CD14-positive monocyte (primary cell): ENCODE results near the gene PGM2L1. TPM values are rescaled to one million over a fixed set of nuclear protein-coding genes. Genes with fewer than 3 reads are reported as not detected.

Experiments
- DNase-seq, 3 donors: peaks; one replicate each; pipeline ENCODE4 v3.0.0-alpha.2; 2011 to 2022
- H2AFZ ChIP-seq: 2 replicates; pipeline ENCODE4 v1.6.0; 2012; ENCODE audit warnings: mild to moderate bottlenecking, low read depth, low read length, inconsistent platforms; ENCODE audit not compliant: insufficient read depth, poor library complexity, severe bottlenecking
- H3K27ac ChIP-seq, 2 donors: 1 replicate in 1 of 2; 2 replicates in 1 of 2; pipeline ENCODE4 v1.5.1; 2012 to 2013; ENCODE audit warnings: low read length in 2 of 2, control low read depth in 1 of 2, inconsistent platforms in 1 of 2, low read depth in 1 of 2, mild to moderate bottlenecking in 1 of 2
- H3K27me3 ChIP-seq, 2 donors: one replicate each; pipeline versions ENCODE4 v1.6.0 to v1.6.1; 2011 to 2013; ENCODE audit warnings: low read length in 2 of 2; ENCODE audit not compliant: control insufficient read depth in 2 of 2, insufficient read depth in 2 of 2
- H3K36me3 ChIP-seq, 2 donors: replicated peaks in 1 of 2; 1 replicate in 1 of 2; 2 replicates in 1 of 2; pipeline versions ENCODE4 v1.5.1 to v1.6.1; 2012 to 2013; ENCODE audit warnings: low read length in 2 of 2, control low read depth in 1 of 2, inconsistent platforms in 1 of 2, mild to moderate bottlenecking in 1 of 2; ENCODE audit not compliant: insufficient read depth in 2 of 2, control insufficient read depth in 1 of 2
- H3K4me1 ChIP-seq, 2 donors: 1 replicate in 1 of 2; 2 replicates in 1 of 2; pipeline versions ENCODE4 v1.5.1 to v1.6.1; 2012 to 2013; ENCODE audit warnings: low read length in 2 of 2, control low read depth in 1 of 2, inconsistent platforms in 1 of 2, mild to moderate bottlenecking in 1 of 2, moderate library complexity in 1 of 2; ENCODE audit not compliant: insufficient read depth in 2 of 2, control insufficient read depth in 1 of 2
- H3K4me2 ChIP-seq: replicated peaks from 2 replicates; pipeline ENCODE3; 2012; ENCODE audit warnings: low read length, moderate library complexity, mild to moderate bottlenecking; ENCODE audit not compliant: poor library complexity, severe bottlenecking; ENCODE audit errors: extremely low read depth
- H3K4me3 ChIP-seq, 3 experiments: fragments of 200-600 bp in 1 of 3; sonication (generic) in 1 of 3; replicated peaks in 1 of 3; 1 replicate in 2 of 3; 2 replicates in 1 of 3; pipeline ENCODE4 v1.5.1; 2011 to 2013; ENCODE audit warnings: low read length in 3 of 3, mild to moderate bottlenecking in 3 of 3, control low read depth in 2 of 3, low read depth in 2 of 3, inconsistent platforms in 1 of 3, moderate library complexity in 1 of 3
- H3K79me2 ChIP-seq: 2 replicates; pipeline ENCODE4 v1.6.0; 2012; ENCODE audit warnings: mild to moderate bottlenecking, control low read depth, inconsistent platforms, low read length, moderate library complexity; ENCODE audit not compliant: insufficient read depth
- H3K9ac ChIP-seq: 2 replicates; pipeline ENCODE4 v1.6.0; 2017; ENCODE audit warnings: low read length, mild to moderate bottlenecking; ENCODE audit not compliant: insufficient read depth, poor library complexity, severe bottlenecking
- H3K9me3 ChIP-seq, 2 donors: replicated peaks in 1 of 2; 1 replicate in 1 of 2; 2 replicates in 1 of 2; pipeline versions ENCODE4 v1.5.1 to v1.6.1; 2012 to 2013; ENCODE audit warnings: low read length in 2 of 2, control low read depth in 1 of 2; ENCODE audit not compliant: control insufficient read depth in 1 of 2, insufficient read depth in 1 of 2
- H4K20me1 ChIP-seq: 2 replicates; pipeline ENCODE4 v1.6.0; 2012; ENCODE audit warnings: mild to moderate bottlenecking, low read length, control low read depth, moderate library complexity; ENCODE audit not compliant: insufficient read depth
- H3K27ac Mint-ChIP-seq, 7 donors: one replicate each; pipeline ENCODE4 v1.8.0; 2020; ENCODE audit warnings: mild to moderate bottlenecking in 7 of 7, mixed read lengths in 7 of 7, moderate library complexity in 6 of 7, inconsistent platforms in 2 of 7
- H3K27me3 Mint-ChIP-seq, 3 donors: one replicate each; pipeline ENCODE4 v1.8.0; 2021 to 2022; ENCODE audit warnings: low read depth in 3 of 3, mild to moderate bottlenecking in 3 of 3, mixed read lengths in 3 of 3, moderate library complexity in 3 of 3, inconsistent platforms in 1 of 3
- H3K36me3 Mint-ChIP-seq, 2 donors: one replicate each; pipeline ENCODE4 v1.8.0; 2020; ENCODE audit warnings: mixed read lengths in 2 of 2, inconsistent platforms in 1 of 2, mild to moderate bottlenecking in 1 of 2
- H3K4me1 Mint-ChIP-seq: one replicate; pipeline ENCODE4 v1.8.0; 2020; ENCODE audit warnings: mild to moderate bottlenecking, mixed read lengths
- H3K4me3 Mint-ChIP-seq, 2 donors: one replicate each; pipeline ENCODE4 v1.8.0; 2020; ENCODE audit warnings: mild to moderate bottlenecking in 2 of 2, mixed read lengths in 2 of 2, moderate library complexity in 1 of 2
- H3K9me3 Mint-ChIP-seq, 7 donors: one replicate each; pipeline ENCODE4 v1.8.0; 2020 to 2022; ENCODE audit warnings: mixed read lengths in 7 of 7, mild to moderate bottlenecking in 6 of 7, moderate library complexity in 6 of 7, inconsistent platforms in 2 of 7
- WGBS: methylation state at CpG from one replicate; pipeline ENCODE4 v1.1.5; 2013; ENCODE audit warnings: missing lambda C conversion rate; ENCODE audit not compliant: insufficient coverage; 5-methylcytosine and 5-hydroxymethylcytosine counted together
- intact Hi-C, 2 donors: fragments of 100-400 bp; cut with micrococcal nuclease; formaldehyde crosslinking; loops; one replicate each; pipeline versions ENCODE4 v1.15.0 to v1.15.1; 2023
- polyA plus RNA-seq, 3 donors: library from polyadenylated mRNA; depleted of rRNA in 1 of 3; unstranded in 2 of 3; stranded (reverse) in 1 of 3; fragments of 300-500 nt in 2 of 3; fragments of >200 nt in 1 of 3; fragmentation: Illumina TruSeq in 2 of 3; gene quantifications; 1 replicate in 2 of 3; 2 replicates in 1 of 3; pipeline ENCODE4 v1.2.3, GENCODE V29; 2012 to 2021
- TF ChIP-seq, protein P1 (sequence below): fragments of 200-600 bp; IDR thresholded peaks from one replicate; pipeline ENCODE4 v1.8.0; 2022; ENCODE audit warnings: antibody characterized with exemption, mild to moderate bottlenecking

PGM2L1 gene
- polyA plus RNA-seq, 3 donors: 0.25 to 0.81 (median 0.62) TPM

DNA sequence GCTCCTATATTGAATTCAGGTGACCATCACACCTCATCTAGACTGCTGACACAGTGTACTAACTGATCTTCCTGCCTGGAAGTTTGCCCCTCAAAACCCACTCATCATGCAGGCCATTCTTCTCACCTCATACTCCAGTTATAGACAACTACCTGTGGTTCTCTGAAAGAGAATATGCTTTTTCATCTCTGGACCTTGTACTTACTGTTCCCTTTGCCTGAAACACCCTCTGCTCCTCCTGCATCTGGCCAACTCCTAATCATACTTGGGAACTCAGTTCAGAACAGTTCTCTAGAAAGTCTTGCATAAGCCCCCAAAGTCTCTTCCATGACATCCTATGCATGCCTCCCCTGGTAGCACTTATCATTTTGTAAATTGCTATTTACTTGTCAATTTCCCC, 58.6 kb downstream of the PGM2L1 start:
- Histone ChIP-seq H3K9me3 (no peaks in the 10 kb centered on the region), H3K4me2 (no peak overlapping the region), H2AFZ (no peak overlapping the region), H3K4me3 (no peak overlapping the region), H3K27me3 (no peaks in the 10 kb centered on the region), H3K79me2 (no peaks in the 10 kb centered on the region), H3K36me3 (peaks cover 0 to 5% of the 10 kb centered on the region in 2 donors), H3K27ac (no peak overlapping the region), H3K9ac (no peak overlapping the region), H4K20me1 (no peaks in the 10 kb centered on the region), H3K4me1 (no peaks in the 10 kb centered on the region)
- H3K9me3 Mint-ChIP-seq: no peaks in the 10 kb centered on the region
- no peaks in the 10 kb centered on the region for H3K4me1 Mint-ChIP-seq
- no peak for DNase-seq
- no peaks in the 10 kb centered on the region for H3K27me3 Mint-ChIP-seq
- intact Hi-C loops: no loop called here
- H3K4me3 Mint-ChIP-seq: no peak overlapping the region
- TF ChIP-seq, protein P1, sequence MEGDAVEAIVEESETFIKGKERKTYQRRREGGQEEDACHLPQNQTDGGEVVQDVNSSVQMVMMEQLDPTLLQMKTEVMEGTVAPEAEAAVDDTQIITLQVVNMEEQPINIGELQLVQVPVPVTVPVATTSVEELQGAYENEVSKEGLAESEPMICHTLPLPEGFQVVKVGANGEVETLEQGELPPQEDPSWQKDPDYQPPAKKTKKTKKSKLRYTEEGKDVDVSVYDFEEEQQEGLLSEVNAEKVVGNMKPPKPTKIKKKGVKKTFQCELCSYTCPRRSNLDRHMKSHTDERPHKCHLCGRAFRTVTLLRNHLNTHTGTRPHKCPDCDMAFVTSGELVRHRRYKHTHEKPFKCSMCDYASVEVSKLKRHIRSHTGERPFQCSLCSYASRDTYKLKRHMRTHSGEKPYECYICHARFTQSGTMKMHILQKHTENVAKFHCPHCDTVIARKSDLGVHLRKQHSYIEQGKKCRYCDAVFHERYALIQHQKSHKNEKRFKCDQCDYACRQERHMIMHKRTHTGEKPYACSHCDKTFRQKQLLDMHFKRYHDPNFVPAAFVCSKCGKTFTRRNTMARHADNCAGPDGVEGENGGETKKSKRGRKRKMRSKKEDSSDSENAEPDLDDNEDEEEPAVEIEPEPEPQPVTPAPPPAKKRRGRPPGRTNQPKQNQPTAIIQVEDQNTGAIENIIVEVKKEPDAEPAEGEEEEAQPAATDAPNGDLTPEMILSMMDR: no peak
- no peak overlapping the region for H3K27ac Mint-ChIP-seq
- H3K36me3 Mint-ChIP-seq: peaks cover 20 to 31% of the 10 kb centered on the region in 2 donors

DNA sequence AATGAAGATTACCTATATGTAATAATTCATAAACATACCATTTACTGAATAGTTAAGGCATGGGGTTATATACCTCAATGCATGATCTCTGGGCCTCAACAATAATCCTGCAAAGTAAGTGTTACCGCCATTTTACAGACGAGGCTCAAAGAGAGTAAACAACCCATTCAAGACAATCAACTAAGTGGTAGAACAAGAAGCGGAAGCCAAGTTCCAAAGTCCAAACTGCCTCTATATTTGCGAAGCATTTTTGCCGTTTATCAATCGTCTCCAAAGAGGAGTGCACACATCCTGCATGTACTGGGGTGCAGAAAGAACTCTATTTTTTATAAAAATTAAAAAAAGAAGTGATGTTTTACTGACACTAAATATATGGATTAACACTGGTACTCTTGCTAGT, 59.3 kb downstream of the PGM2L1 start:
- Histone ChIP-seq H3K4me3 (no peak overlapping the region), H2AFZ (no peak overlapping the region), H3K9me3 (no peaks in the 10 kb centered on the region), H3K4me1 (no peaks in the 10 kb centered on the region), H3K9ac (no peak overlapping the region), H3K4me2 (no peak overlapping the region), H3K27ac (no peak overlapping the region), H4K20me1 (no peaks in the 10 kb centered on the region), H3K79me2 (no peaks in the 10 kb centered on the region), H3K36me3 (peaks cover 0 to 5% of the 10 kb centered on the region in 2 donors), H3K27me3 (no peaks in the 10 kb centered on the region)
- no peaks in the 10 kb centered on the region for H3K9me3 Mint-ChIP-seq
- 100% methylated on average over 3 of the region's 6 CpGs for WGBS
- H3K4me1 Mint-ChIP-seq: no peaks in the 10 kb centered on the region
- no peak overlapping the region for H3K27ac Mint-ChIP-seq
- TF ChIP-seq, protein P1: no peak
- H3K4me3 Mint-ChIP-seq: no peak overlapping the region
- no peaks in the 10 kb centered on the region for H3K27me3 Mint-ChIP-seq
- intact Hi-C loops: no loop called here
- peaks cover 20 to 29% of the 10 kb centered on the region in 2 donors for H3K36me3 Mint-ChIP-seq
- no peak for DNase-seq
